HFF-Myc (cell line): ENCODE data around the gene MRPL42.

Experiments
- DNase-seq: peaks from one replicate; pipeline ENCODE4 v3.0.0-alpha.2; 2011; ENCODE audit warnings: low read depth; ENCODE audit errors: extremely low read depth
- H3K4me3 ChIP-seq: replicated peaks from 2 replicates; pipeline ENCODE4 v1.5.1; 2011; ENCODE audit warnings: low read depth, mild to moderate bottlenecking, control low read depth, low read length
- CTCF ChIP-seq: IDR thresholded peaks from 2 replicates; pipeline ENCODE4 v1.5.1; 2012; ENCODE audit warnings: mild to moderate bottlenecking, low read depth, low read length, control low read depth; ENCODE audit errors: missing control alignments

Gene MRPL42

GRCh38 chr12:93460902-93461301 lies 6.4 kb upstream of the MRPL42 start:
- H3K4me3 ChIP-seq, result no peak overlapping the region
- no peak for DNase-seq
- TF ChIP-seq CTCF, result no peak

- DNase-seq, result no peak
- no peak overlapping the region for H3K4me3 ChIP-seq
- no peak for TF ChIP-seq CTCF
These were observed 5.8 kb upstream of the MRPL42 start for GRCh38 chr12:93461503-93461902.

GRCh38 chr12:93465841-93466240 lies 1.5 kb upstream of the MRPL42 start:
- TF ChIP-seq CTCF, result no peak
- no peak overlapping the region for H3K4me3 ChIP-seq

GRCh38 chr12:93466625-93467350 lies 526 bp upstream of the MRPL42 start:
- H3K4me3 ChIP-seq, result peak overlapping the region; percentile 99
- no peak for TF ChIP-seq CTCF
- DNase-seq, result no peak

More at GRCh38 chr12:93465841-93466240, 1.5 kb upstream of the MRPL42 start:
- no peak for DNase-seq

- DNase-seq, result no peak
These were observed 676 bp downstream of the MRPL42 start for GRCh38 chr12:93468008-93468371.

GRCh38 chr12:93469386-93469785 lies 2.1 kb downstream of the MRPL42 start:
- H3K4me3 ChIP-seq, result peak overlapping the region; percentile 99; the same call in 1 of the 2 replicates
- TF ChIP-seq CTCF, result no peak
- no peak for DNase-seq

More at GRCh38 chr12:93468008-93468371, 676 bp downstream of the MRPL42 start:
- peak overlapping the region; percentile 99 for H3K4me3 ChIP-seq
- TF ChIP-seq CTCF, result no peak

- H3K4me3 ChIP-seq, result no peak overlapping the region
- TF ChIP-seq CTCF, result no peak
- no peak for DNase-seq
These were observed 9.2 kb downstream of the MRPL42 start for GRCh38 chr12:93476555-93476954.
